Measurements from ENCODE around the gene ERBB4.

ERBB4 gene

DNA sequence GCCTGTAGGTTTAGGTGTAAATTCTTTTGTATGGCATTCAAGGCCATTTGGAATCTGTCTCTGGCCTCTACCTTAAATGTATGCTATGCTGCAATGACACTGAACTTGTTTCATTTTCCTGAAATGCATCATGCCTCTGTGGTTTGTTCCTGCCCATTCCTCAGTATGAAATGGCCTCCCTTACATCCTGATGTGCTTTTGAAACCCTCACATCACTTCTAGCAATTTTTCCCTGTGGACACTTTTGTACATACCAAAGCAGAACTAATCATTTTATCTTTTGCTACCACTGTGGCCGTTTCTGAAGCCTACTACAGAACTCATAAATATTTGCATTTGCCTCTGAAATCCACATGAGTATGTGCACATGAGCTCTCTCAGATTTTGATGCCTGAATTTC lies 557.2 kb downstream of the ERBB4 start:
- DNase-seq, result no peak

DNA sequence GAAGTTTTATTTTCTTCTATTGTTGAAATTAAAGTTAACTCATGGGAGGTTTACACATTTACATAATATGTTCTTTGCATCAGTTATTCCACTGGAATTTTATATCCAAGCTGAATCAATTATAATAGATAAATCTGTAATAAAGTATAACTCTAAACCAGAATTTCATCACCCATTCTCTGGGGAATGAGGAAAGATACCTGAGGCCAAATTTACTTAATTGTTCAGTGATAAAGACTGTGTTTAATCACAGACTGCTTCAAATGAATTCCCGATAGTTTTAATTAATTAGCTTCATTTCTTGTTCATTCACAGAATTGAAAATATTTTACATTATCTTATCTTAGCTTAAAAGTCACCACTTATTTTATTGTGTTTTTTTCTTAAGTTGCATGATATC lies 562.5 kb downstream of the ERBB4 start:
- no peak for DNase-seq

DNA sequence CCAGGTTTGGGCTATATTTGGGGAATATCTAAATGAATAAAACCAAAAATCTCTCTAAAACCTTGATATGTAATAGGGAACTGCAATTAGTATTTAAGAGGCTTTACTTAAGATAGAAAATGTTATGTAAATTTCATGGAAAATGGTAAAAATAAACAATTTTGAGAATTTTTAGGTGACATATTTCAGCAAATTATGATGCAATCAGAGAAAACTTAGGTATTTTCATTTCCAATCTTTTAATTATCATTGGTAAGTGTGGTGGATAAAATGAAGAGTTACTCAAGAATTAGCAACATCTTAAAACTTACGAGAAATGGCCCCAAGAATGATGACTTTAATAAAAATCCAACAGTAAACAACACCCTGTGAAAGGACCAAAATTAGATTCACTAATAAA lies 571.4 kb downstream of the ERBB4 start:
- no peak for DNase-seq

DNA sequence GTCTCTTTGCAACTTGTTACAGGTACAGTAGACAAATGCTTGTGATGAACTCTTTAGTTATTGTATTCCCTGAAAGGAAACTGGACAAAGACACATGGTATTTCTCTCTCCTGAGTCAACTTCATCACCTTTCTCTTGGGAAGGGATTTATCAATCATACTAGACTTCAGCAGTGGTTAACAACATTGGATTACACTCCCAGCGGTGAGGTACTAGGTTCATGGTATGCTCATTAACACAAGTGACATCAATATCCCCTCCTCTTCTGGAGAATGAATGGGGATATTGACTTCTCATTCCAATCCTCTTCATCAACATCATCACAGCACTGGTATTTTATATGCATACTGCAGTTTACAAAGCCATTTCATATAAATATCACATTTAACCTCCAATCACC lies 574.6 kb downstream of the ERBB4 start:
- no peak for DNase-seq

DNA sequence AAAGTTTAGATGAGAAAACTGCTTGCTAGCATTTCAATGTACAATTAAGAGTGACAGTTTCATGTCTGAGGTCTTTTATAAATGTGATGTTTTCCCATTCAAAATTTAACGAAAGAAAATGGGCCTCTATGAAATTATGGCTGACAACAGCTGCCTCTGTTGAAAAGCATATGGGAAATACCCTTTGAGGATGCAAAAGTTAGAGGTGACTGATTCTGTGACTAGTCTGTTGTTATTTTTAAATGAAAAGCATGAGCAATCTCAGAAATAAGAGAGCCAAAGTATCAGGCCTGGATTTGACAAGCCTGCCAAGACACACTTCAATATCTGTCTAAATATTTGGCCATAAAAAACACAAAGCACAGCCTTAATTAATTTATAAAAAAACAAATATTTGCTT lies 580.8 kb downstream of the ERBB4 start:
- no peak for DNase-seq

DNA sequence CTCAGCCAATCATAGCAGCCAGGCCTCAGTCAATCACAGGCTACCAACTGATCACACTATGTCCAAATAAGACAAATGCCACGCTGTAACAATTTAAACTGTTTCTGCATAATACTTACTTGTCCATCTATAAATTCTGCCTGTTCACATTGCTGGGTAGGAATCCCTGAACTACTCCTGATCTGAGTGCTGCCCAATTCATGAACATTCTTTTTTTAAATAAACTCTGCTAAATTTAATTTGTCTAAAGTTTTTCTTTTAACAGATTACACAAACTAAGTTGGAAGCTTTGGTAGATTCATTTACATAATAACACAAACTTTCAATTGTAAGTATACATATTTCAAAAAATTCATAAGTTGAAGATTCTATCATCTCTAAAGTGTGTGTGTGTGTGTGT lies 583.0 kb downstream of the ERBB4 start:
- no peak for DNase-seq

DNA sequence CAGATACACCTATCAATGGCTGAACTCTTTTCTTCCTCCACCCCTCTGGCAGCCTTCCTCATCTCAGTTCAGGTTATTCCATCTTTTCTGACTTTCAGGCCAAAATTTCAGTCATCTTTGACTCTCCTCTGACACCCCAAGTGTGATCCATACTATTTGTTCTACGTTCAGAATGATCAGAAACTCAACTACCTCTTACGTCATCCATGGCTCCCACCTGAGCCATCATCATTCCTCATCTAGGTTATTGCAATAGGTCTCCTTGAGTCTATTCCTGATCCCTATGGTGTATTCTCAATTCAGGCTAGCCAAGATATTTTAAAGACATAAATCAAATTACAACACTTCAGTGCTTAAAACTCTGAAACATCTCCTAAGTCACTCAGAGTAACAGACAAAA lies 589.7 kb downstream of the ERBB4 start:
- DNase-seq, result no peak

DNA sequence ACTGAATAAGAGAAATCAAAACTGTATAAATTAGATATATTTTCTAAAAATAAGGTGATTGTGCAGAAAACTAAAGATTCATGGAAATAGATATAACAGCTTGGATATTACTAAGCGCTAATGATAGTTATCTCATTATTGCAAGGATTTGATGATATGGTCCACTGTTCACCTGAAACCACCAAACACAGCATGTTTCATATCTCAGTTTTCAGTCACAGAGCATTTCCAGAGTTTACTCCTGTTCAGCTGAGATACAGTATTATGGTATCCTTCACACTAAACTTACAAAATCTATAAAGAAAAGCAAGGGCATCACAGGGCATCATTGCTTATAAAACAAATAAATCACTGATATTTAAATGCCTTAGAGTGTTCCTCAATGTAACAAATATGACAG lies 591.6 kb downstream of the ERBB4 start:
- no peak for DNase-seq

DNA sequence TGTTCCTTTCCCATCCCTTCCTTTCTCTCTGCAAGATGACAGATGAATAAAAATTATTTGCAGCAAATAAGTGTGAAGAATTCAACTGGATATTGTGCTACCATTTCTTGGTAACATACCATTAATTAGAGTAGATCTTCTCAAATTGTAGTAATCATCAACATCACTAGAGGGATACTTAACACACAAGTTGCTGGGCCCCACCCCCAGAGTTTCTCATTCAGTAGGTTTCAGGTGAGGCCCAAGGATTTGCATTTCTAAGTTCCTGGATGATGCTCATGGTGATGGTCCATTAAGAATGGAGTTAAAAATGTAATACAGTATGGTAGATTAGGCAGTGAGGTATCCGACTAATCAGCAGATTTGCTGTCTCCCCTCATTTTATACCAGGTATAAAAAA lies 594.0 kb downstream of the ERBB4 start:
- no peak for DNase-seq

DNA sequence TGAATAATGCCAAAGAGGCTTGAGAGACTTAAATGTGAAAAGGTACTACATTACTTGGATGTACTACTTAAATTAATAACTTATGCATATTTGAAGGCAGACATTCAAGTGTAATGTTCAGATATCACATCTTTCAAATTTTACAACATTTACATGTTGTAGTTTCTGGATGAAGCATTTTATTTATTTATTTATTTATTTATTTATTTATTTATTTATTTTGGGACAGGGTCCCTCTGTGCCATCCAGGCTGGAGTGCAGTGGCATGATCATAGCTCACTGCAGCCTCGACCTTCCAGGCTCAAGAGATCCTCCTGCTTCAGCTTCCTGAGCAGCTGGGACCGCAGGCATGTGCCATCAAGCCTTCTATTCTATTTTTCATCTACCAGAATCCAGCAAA lies 596.4 kb downstream of the ERBB4 start:
- no peak for DNase-seq

DNA sequence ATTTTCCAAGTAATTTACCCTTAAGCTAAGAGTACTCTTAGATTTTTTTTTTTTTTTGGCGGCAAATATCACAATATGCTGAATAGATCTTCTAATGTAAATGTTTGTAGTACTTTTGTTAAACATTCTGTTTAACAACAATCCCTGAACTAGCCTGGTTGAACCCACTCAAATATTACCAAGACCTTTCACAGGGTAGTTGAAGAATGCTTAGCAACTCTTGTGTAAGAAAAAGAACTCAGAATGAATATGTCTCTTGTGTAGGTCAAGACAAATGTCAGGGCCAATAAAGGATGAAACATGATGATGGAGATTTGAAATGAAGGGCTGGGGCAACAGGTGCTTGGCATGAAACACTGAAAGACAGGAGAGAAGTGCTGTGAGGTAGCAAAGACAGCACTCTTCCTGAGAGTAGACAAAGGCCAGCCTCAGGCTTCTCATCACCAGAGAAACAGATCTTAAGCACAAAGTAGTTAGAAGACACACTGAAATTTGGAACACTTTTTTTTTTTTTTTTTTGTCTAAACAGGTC lies 597.3 kb downstream of the ERBB4 start:
- no peak for DNase-seq

DNA sequence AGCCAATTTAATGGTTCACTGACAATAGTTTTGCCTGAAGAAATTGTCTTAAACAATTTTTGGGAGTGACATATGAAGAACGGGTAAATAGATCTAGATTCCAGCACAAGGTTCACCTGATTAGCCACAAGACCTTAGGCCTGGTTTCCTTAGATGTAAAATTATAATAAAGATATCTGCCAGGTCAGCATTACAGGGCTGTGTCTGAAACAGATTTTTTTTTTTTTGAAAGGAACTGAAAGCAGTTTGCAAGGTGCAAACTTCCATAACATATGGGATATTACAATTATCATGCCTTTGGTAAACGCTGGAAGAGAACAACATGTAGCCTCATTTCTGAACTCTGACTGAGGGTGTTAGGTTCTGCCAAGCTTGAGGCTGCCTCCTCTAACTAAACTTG lies 599.4 kb downstream of the ERBB4 start:
- DNase-seq, result no peak

DNA sequence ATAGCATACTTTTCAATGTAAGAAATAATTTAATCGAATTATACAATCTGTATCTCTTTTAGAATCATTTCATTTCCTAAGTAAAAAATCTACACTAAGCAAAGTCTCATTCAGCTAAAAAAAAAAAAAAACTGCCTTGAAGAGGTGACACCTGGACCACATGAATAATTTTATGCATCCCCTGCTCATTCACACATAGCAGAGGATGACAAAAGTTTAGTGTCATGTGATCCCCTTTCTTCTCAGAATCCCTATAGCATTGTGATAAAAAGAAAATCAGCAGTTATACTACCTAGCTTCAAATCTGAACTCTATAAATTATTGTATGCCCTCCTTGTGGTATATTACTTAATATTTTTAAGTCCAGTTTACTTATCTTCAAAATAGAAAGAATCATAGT lies 603.8 kb downstream of the ERBB4 start:
- DNase-seq, result no peak

DNA sequence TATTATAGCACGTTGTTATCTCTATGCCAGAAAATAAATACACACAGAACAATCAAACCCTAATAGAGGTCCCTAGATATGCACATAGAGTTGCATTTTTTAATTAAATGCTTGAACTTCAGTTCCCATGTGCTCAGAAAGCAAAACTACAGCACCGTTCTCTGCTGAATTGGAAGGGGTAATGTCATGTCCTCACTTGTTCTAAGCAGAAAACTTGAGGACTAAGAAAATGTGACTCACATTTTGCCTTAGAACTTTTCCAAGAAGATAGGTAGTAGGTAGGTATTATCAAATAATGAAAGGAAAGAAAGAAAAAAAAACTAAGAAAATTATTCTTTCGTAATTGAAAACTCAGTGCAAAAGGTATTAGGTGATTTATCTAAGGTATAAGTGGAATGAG lies 607.3 kb downstream of the ERBB4 start:
- DNase-seq, result no peak

DNA sequence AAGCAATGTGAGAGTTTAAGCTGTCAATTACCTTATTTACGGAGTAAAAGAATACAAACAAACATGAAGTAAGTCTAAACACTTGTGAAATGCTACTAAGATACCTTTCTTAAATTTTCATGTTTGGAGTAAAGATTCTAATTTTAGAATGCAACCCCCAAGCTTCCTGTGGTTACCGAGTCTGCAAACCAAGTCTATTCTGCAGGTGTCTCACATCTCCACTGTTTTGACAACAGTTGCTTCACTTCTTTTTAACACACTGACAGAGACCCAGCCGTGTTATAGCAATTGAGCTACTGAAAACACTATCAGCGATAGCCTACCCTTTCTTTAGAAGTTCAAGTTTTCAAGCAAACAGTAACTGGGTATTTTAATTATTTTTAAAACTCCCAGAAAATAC lies 608.3 kb downstream of the ERBB4 start:
- DNase-seq, result no peak

DNA sequence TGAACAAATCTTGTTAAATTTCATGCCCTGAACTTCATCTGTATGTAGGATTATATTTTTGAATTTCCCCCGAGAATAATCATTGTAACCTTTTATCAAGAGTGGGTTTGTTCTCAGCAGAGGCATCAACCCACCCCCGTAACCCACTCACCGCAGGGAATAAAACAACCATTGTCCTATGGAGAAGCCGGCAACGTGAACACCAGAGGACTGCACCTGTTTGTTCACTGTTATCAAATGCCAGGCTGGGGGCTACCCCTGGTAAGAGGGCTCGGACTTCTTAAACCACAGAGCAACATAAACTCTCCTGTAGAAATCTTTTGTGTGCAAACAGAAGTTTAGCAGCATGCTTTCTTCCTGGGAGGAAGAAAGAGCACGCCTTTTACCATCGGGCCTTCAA lies 610.4 kb downstream of the ERBB4 start:
- DNase-seq, result no peak

DNA sequence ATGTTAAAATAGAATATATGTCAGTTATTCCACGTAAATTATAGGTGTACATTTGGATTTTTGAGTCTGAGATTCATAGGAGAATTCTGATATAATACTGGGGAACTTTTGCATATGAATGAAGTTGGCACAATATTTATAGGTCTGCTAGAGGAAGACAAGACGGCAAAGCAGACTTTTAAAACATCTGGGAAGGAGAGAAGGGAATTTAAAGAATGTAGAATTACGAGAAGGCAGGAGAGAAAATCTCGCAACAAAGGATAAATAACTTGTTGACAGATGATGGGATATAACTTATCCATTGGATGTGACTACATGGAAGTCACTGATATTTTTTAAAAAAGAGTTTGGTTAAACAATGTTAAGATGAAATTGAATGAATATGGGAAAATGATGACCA lies 615.6 kb downstream of the ERBB4 start:
- DNase-seq, result no peak

DNA sequence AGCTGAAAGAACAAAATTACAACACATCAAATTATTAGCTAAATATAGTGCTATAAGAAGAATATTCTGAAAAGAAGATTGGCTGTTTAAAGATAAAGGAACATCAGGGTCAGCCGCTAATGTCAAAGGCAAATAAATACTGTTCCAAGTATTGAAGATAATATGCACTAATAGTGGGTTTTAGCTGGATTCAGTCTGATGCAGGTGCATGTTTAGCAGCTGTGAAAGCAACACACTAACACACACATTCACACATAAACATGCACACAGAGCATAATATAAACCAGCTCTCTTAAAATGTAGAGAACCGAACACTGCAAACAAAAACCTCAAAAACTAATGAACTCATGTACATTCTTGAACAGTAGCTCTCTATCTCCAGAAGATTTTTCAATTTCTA lies 634.6 kb downstream of the ERBB4 start:
- no peak for DNase-seq

DNA sequence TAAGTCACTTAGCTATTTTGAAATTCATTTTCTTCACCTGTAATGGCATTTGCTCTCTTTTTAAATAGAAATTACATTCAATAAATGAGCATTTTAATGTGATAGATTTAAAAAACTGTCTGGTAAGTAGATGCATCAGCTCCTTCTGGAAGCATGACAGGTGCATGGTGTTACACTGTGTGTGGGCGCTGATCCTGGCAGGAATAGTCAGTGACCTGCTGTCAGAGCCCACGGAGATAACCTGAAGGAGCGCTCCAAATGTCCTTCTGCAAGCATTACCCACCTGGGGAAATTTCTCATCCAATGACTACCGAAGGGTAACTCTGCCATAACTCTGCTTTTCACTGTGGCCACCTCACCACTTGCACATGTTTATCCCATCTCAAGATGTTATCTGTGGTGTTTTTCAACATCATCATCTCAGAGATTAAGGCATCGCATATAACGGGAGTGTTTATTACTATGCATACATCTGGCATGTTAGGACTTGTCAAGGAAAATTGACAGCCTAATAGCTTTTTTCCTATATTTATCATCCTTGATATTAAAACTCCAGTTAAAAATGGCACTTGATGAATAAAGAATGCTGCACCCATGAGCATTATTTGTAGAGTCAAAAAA lies 637.3 kb downstream of the ERBB4 start:
- no peak for DNase-seq

DNA sequence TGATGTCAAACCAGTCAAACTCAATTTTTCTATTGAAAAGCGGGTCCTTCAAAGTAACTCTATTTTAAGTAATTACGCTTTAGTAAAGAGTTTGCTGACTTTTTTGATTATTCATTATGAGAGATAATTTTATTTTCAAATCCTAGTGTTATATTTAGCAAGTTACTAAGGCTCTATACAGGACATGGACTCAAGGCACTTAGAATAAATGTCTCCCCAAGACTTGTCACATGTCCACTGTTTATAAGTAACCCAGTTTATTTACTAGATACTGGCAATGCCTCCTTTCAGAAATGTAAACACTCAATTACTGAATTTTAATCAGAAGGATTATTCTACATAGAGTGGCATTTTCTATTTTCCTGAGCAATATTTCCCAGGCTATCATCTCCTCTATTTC lies 638.1 kb downstream of the ERBB4 start:
- DNase-seq, result no peak

DNA sequence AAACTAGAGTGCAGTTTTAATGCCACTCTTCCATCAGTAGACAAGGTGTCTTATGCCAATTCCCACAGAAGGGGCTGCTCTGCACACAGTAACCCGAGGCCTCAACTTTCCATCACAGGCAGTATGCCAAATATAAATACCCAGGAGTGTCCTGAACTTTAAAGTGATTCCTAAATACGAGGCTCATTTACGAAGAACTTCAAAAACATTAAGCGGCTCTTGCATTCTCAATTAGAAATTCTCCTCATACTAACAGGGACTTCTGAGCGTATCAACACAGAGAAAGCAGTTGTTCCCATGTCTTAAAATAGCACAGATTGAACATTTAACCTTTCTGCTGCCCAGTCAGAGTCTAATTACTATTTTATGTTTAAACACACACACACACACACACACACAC lies 638.6 kb downstream of the ERBB4 start:
- DNase-seq, result no peak

DNA sequence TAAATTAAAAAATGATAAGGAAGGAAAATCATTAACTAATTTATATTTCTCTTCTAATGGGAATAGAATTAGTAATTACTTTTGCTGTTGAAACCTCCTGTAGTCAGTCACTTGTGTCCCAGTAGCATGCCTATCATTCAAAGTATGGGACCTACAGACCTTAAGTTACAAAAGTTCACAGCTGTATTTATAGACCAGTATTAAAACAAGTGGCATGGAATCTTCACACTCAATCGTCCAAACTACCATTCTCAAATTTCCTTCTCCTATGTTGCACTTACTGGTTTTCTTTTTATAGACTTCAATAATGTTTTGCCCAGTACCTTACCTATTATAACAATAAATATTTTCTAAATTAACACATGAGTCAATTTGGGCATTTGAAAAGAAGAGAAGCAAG lies 639.9 kb downstream of the ERBB4 start:
- no peak for DNase-seq

DNA sequence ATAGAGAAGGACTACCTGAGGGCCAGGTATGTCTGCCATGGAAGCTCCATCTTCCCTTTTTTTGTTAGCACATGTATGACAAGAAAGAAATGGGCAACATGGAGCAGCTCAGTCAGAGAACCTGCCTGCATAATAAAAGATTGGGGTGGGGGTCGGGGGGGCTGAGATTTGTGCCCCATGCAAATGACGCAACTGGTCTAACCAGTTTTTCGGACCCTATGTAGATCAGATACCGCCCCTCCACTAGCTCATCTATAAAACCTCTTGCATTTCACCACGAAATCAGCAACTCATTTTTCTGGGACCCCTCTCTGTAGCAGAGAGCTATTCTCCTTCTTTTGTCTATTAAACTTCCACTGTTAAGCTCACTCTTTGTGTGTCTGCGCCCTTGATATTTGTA lies 657.2 kb downstream of the ERBB4 start:
- DNase-seq, result no peak

DNA sequence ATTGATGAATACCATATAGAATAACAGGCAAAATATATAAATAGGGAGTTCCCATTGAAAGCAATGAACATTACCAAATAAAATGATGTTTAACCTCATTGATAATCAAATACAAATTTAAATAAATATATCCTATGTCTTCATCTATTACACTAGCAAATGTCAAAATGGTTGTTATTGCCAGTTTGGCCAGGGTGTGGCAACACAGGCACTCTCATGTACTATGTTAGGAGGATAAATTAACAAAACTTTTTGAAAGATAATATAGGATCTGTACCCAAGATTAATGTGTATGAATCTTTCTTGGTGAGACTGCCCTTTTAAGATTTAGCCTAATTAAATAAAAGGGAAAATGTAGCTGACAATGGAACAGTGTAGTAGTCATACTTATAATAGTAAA lies 659.3 kb downstream of the ERBB4 start:
- DNase-seq, result no peak

DNA sequence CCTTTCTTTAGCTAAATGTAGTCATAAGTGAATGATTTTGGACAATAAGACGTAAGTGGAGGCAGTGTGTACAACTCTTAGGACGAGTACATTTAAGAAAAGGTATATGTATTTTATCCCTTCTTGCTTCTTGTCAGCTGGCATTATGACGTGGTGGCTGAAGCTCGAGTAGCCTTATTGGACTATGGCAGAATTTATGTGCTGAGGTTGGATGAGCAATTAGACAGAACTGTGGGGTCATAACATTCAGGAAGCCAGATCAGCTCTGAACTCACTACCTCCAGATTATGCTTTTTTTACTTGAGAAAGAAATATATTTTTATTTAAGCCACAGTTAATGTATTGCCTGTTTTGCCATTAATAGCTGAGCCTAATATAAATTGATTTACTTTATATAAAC lies 661.5 kb downstream of the ERBB4 start:
- DNase-seq, result no peak

DNA sequence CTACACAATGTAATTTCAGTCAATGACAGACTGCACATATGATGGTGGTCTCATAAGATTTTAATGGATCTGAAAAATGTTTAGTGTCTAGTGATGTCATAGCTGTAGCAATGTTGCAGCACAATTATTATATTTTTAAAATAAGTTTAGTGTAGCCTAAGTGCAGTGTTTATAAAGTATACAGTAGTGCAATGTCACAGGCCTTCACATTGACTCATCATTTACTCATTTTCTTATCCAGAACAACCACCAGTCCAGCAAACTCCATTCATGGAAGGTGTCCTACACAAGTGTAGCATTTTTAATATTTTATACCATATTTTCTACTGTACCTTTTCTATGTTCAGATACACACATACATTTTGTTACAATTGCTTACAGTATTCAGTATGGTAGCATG lies 663.1 kb downstream of the ERBB4 start:
- DNase-seq, result no peak

All from stimulated activated naive CD4-positive, alpha-beta T cell treated with Interleukin-2 at 50 U/mL for 16 hours (primary cell).